Effector memory CD8-positive, alpha-beta T cell (primary cell): ENCODE measurements around the gene NEMF.
"Not testable (repeated sequence)": the region's sequence is repeated elsewhere in the genome, so short reads cannot be mapped to it uniquely, and the experiment has no call there.

Experiments
- ATAC-seq: fragments of 150-1000 bp; cut with Tn5 transposase; replicated peaks from 2 replicates; pipeline ENCODE4 v1.10.0; 2021; ENCODE audit warnings: mild to moderate bottlenecking, moderate library complexity
- DNase-seq, 3 experiments: peaks; one replicate each; pipeline ENCODE4 v3.0.0; 2021
- H3K27ac Mint-ChIP-seq, 2 donors: one replicate each; pipeline ENCODE4 v1.8.0; 2022; ENCODE audit warnings: mild to moderate bottlenecking in 2 of 2, mixed read lengths in 2 of 2, moderate library complexity in 2 of 2
- H3K27me3 Mint-ChIP-seq, 2 donors: one replicate each; pipeline ENCODE4 v1.8.0; 2022; ENCODE audit warnings: mixed read lengths in 2 of 2
- H3K36me3 Mint-ChIP-seq: one replicate; pipeline ENCODE4 v1.8.0; 2022; ENCODE audit warnings: mild to moderate bottlenecking, moderate library complexity, mixed read lengths; ENCODE audit not compliant: insufficient read depth
- H3K4me1 Mint-ChIP-seq, 2 donors: one replicate each; pipeline ENCODE4 v1.8.0; 2022; ENCODE audit warnings: low read depth in 2 of 2, mixed read lengths in 2 of 2
- H3K4me3 Mint-ChIP-seq, 2 donors: one replicate each; pipeline ENCODE4 v1.8.0; 2022; ENCODE audit warnings: mild to moderate bottlenecking in 2 of 2, mixed read lengths in 2 of 2, moderate library complexity in 2 of 2
- H3K9me3 Mint-ChIP-seq, 2 donors: one replicate each; pipeline ENCODE4 v1.8.0; 2022; ENCODE audit warnings: mixed read lengths in 2 of 2
- total RNA-seq, 9 experiments: gene quantifications; one replicate each; lab custom pipeline; 2026; lab: John Stamatoyannopoulos, UW

The NEMF gene, protein sequence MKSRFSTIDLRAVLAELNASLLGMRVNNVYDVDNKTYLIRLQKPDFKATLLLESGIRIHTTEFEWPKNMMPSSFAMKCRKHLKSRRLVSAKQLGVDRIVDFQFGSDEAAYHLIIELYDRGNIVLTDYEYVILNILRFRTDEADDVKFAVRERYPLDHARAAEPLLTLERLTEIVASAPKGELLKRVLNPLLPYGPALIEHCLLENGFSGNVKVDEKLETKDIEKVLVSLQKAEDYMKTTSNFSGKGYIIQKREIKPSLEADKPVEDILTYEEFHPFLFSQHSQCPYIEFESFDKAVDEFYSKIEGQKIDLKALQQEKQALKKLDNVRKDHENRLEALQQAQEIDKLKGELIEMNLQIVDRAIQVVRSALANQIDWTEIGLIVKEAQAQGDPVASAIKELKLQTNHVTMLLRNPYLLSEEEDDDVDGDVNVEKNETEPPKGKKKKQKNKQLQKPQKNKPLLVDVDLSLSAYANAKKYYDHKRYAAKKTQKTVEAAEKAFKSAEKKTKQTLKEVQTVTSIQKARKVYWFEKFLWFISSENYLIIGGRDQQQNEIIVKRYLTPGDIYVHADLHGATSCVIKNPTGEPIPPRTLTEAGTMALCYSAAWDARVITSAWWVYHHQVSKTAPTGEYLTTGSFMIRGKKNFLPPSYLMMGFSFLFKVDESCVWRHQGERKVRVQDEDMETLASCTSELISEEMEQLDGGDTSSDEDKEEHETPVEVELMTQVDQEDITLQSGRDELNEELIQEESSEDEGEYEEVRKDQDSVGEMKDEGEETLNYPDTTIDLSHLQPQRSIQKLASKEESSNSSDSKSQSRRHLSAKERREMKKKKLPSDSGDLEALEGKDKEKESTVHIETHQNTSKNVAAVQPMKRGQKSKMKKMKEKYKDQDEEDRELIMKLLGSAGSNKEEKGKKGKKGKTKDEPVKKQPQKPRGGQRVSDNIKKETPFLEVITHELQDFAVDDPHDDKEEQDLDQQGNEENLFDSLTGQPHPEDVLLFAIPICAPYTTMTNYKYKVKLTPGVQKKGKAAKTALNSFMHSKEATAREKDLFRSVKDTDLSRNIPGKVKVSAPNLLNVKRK
- total RNA-seq, result 103 to 170 (median 136) reads per million in 9 experiments

DNA sequence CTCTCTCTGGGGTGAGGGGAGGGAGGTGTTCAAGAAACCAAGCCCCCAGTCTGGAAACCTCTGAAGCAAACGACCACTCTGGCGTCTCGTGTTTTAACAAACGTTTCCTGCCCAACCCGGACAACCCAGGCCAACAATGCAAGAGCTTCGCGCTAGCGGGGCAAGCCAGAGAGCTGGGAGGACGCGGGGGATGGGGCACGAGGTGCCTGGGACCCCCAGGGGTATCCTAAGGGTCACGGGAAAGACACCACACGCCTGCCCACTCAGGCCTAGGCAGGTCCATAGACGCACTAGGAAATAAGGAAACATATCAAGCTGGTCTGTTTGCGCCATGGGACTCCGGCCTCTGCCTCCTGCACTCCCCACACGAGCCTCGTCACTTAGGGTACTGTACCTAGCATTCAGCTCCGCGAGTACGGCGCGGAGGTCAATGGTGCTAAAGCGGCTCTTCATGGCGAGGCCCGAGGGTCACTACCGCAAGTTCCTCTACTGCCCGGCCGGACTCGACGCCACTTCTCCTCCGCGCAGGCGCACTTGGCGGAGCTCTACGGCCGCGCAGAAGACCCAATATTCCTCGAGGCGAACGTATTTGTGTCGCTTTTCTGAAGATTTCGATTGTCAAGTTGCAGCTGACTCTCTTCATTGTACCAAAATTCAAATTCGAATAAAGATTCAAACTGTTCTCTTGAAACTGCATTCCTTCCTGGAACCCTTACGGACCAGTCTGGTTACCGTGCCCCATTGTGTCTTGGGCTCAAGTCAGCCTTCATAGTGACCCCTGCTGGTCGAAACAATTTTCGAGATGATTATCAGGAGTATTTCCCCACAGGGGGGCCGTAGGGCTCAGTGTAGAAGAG, at the start of gene NEMF:
Gene NEMF, minus strand, starts transcription at position 488 of the 857 bp plus-strand sequence. Its CDS starts 35 bp downstream, at position 453.
- H3K4me1 Mint-ChIP-seq, result peaks cover 20 to 49% of the 10 kb centered on the region in 2 donors
- H3K27ac Mint-ChIP-seq, result peak within 1 kb of the TSS; percentile 98
- no peaks in the 10 kb centered on the region for H3K27me3 Mint-ChIP-seq
- DNase-seq (peak; percentile 80 to 89 (median 87)), ATAC-seq (peak; percentile 78)
- H3K36me3 Mint-ChIP-seq, result peaks cover 33% of the 10 kb centered on the region
- H3K9me3 Mint-ChIP-seq, result no peaks in the 10 kb centered on the region
- peak within 1 kb of the TSS; percentile 99 to 100 for H3K4me3 Mint-ChIP-seq

DNA sequence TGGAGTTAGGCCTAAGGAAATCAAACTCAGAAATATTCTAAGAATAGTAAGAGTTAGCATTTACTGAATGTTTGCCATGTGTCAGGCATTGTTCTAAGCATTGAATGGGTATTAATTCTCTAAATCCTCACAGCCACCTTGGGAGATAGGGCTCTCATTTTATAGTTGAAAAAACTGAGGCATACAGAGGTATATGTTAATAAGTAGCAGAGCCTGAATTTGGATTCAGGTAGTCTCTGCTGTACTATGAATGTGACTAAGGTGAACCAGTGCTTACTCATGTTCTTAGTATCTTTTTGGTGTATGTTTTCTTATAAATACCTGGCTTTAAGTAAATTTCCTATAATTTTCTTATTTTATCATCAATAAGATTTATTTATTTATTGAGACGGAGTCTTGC, 48.4 kb upstream of the NEMF start:
- Mint-ChIP-seq H3K27me3 (no peaks in the 10 kb centered on the region), H3K4me1 (peaks cover 19 to 30% of the 10 kb centered on the region in 2 donors), H3K4me3 (no peak overlapping the region), H3K9me3 (no peaks in the 10 kb centered on the region), H3K36me3 (peaks cover 23% of the 10 kb centered on the region), H3K27ac (no peak overlapping the region)
- ATAC-seq (no peak), DNase-seq (no peak)

DNA sequence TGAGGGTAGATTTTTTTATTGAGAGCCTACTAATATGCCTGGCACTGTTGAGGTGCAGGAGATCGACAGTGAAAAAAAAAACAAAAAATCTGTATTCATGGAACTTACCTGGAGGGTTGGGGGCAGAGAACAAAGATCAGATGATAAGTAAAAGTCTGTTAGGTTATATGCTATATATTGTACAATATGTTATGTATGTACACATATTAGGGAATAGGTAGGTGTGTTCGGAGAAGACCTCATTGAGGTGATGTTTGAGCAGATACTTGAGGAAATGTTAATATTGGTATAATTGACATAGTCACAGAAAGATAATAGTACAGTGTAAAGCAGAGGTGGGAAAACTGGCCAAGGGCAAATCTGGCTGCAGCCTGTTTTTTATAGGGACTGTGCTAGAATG, 45.9 kb upstream of the NEMF start:
- H3K36me3 Mint-ChIP-seq, result peaks cover 45% of the 10 kb centered on the region
- H3K27ac Mint-ChIP-seq, result peak overlapping the region; percentile 94 to 96
- H3K4me1 Mint-ChIP-seq, result peaks cover 30 to 45% of the 10 kb centered on the region in 2 donors
- DNase-seq (no peak), ATAC-seq (no peak)
- no peaks in the 10 kb centered on the region for H3K9me3 Mint-ChIP-seq
- peak overlapping the region; percentile 79 to 90 for H3K4me3 Mint-ChIP-seq
- no peaks in the 10 kb centered on the region for H3K27me3 Mint-ChIP-seq

DNA sequence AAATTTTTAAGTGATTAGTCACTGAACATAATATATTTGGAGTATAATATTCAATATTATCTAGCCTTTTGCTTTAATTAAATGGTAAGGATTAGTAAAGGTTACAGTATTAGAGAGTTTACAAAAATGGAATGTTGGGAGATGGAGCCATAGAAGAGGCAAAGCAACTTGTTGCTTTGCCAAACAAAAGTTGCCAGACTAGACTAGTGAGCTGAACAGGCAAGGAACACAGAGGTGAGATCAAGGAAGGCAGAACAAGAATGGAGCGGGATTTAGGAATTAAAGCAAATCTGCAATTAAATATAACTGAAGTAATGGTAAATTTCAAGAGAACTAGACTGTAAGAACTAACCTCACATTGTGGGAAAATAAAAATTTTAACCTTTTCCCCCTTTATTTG, 45.4 kb upstream of the NEMF start:
- H3K9me3 Mint-ChIP-seq, result no peaks in the 10 kb centered on the region
- peaks cover 50% of the 10 kb centered on the region for H3K36me3 Mint-ChIP-seq
- peak overlapping the region; percentile 79 to 90 for H3K4me3 Mint-ChIP-seq
- peaks cover 30 to 45% of the 10 kb centered on the region in 2 donors for H3K4me1 Mint-ChIP-seq
- H3K27me3 Mint-ChIP-seq, result no peaks in the 10 kb centered on the region
- peak overlapping the region; percentile 94 to 96 for H3K27ac Mint-ChIP-seq
- DNase-seq, result no peak
- no peak for ATAC-seq

DNA sequence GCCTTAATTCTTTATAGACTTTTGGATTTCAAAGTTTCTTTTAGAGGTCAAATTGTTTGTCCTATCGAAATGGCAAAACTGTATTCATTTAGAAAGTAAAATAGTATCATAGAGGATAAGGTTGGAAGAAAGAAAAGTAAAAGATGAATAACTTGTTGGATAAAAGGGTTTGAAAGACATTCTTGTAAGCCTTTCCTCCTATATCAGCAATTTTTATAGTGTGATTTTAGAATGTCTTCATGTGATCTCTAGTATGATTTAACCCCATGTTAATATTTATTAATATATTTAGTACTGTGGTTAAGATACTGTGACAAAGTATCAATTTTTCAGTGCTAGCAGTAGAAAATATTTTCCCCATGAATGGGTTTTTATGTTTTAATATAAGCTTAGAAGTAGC, 44.8 kb upstream of the NEMF start:
- H3K27me3 Mint-ChIP-seq, result no peaks in the 10 kb centered on the region
- H3K9me3 Mint-ChIP-seq, result no peaks in the 10 kb centered on the region
- peak overlapping the region; percentile 96 for H3K27ac Mint-ChIP-seq
- peaks cover 52% of the 10 kb centered on the region for H3K36me3 Mint-ChIP-seq
- peak overlapping the region; percentile 82 to 90 for H3K4me3 Mint-ChIP-seq
- ATAC-seq (no peak), DNase-seq (no peak)
- peaks cover 30 to 46% of the 10 kb centered on the region in 2 donors for H3K4me1 Mint-ChIP-seq

DNA sequence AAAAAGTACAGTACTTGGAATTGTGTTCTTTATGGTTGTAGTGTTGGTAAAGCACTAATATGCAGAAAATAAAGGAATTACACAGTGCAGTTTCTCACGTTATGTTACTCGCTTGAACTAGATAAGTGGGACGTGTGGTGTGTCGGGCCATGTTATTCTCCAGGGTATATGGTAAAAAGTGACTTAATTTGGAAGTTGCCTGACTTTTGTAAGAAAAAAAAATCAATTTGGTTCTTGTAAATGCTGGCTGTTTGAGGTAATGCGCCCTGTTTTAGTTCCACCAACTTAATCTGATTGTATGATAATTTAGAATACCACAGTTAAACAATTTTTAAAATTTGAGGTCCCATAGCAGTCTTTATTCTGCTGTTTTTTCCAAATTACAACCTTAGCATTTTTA, 44.4 kb upstream of the NEMF start:
- Mint-ChIP-seq H3K4me3 (peak overlapping the region; percentile 82 to 90), H3K9me3 (no peaks in the 10 kb centered on the region), H3K36me3 (peaks cover 55% of the 10 kb centered on the region), H3K27ac (peak overlapping the region; percentile 96), H3K4me1 (peaks cover 32 to 46% of the 10 kb centered on the region in 2 donors), H3K27me3 (no peaks in the 10 kb centered on the region)
- ATAC-seq (no peak), DNase-seq (no peak)

DNA sequence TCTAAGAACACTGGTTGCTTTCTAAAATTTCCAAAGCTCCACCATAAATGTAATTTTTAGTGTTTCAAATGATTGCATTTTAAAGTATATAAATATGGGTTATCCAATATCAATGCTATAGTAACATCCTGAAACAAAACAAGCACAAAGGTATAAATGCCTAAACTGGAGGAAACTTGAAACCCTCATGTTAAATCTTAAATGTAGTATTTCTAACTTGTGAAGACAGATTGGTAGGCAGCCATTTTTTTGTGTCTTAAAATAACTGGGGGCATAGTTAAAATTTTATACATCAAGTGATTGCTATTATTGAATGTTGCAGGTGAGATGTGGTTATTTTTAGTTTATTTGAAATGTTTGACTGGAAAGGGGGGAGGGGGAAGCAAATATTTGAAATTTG, 43.7 kb upstream of the NEMF start:
- peak overlapping the region; percentile 82 to 90 for H3K4me3 Mint-ChIP-seq
- H3K27ac Mint-ChIP-seq, result peak overlapping the region; percentile 96
- not testable (repeated sequence) for H3K27me3 Mint-ChIP-seq, ATAC-seq, H3K9me3 Mint-ChIP-seq, DNase-seq
- H3K36me3 Mint-ChIP-seq, result peaks cover 55% of the 10 kb centered on the region
- H3K4me1 Mint-ChIP-seq, result peaks cover 37 to 51% of the 10 kb centered on the region in 2 donors

DNA sequence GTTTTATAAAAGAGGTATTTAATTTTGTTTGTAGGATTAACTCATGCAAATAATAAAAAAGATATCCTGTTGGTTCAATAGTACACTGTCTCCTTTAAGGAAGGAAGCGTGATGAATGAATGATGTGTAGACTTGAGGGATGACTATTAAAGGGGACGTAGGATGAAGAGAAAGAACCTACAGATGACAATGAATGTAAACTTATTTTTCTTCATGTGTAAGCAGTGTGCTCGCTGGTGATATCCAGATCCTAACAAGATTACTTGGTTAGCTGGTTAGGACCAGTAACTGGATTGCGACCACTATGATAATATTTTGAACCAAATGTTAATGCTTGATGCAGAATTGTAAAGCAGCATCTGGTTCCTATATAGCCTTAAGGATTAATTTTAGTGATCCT, 42.9 kb upstream of the NEMF start:
- DNase-seq (no peak), ATAC-seq (no peak)
- Mint-ChIP-seq H3K4me1 (peaks cover 37 to 51% of the 10 kb centered on the region in 2 donors), H3K36me3 (peaks cover 55% of the 10 kb centered on the region), H3K27ac (peak overlapping the region; percentile 96), H3K27me3 (no peaks in the 10 kb centered on the region), H3K9me3 (no peaks in the 10 kb centered on the region), H3K4me3 (peak overlapping the region; percentile 82 to 90)

DNA sequence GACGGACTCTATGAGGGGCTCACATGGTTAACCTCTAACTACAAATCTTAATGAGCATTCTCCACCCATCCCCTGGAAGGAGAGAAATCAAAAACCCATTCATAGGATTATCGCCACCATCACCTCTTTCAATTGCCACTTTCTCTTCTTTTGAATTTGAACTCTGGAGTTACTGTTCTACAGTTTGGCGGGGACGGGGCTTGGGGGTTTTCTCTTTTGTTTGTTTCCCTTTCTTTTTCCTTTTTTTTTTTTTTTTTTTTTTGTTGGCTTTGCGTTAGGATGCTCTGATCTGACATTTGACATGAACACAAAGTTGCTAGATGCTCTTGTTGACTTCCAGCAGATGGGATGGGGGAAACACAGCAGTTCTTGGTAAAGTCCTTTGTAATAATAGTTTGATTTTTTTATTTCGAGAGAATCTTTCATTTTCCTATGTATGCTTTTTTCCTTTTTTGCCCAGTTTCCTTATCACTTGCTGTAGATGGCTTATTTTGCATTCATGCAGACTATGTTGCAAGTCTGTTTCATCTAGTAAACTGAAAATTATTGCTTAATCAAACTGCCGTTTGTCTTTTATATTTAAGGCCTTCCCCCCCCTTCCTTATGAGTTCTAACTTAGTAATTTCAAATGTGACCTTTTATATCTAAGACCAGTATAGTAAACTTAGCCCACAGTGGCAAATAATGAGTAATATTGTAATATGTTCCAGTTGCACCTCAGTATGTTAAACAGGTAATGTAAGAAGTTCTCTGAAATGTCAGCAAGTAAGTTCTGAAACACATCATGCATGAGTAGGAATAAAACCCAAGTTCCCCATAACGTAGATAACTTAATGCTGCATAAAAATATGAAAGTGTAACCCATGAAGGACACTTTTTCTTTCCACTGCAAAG, 41.9 kb upstream of the NEMF start:
- Mint-ChIP-seq H3K27ac (peak overlapping the region; percentile 96), H3K4me3 (peak overlapping the region; percentile 82 to 90), H3K36me3 (peaks cover 55% of the 10 kb centered on the region), H3K4me1 (peaks cover 35 to 49% of the 10 kb centered on the region in 2 donors)
- H3K27me3 Mint-ChIP-seq, ATAC-seq, DNase-seq, H3K9me3 Mint-ChIP-seq: not testable (repeated sequence)

DNA sequence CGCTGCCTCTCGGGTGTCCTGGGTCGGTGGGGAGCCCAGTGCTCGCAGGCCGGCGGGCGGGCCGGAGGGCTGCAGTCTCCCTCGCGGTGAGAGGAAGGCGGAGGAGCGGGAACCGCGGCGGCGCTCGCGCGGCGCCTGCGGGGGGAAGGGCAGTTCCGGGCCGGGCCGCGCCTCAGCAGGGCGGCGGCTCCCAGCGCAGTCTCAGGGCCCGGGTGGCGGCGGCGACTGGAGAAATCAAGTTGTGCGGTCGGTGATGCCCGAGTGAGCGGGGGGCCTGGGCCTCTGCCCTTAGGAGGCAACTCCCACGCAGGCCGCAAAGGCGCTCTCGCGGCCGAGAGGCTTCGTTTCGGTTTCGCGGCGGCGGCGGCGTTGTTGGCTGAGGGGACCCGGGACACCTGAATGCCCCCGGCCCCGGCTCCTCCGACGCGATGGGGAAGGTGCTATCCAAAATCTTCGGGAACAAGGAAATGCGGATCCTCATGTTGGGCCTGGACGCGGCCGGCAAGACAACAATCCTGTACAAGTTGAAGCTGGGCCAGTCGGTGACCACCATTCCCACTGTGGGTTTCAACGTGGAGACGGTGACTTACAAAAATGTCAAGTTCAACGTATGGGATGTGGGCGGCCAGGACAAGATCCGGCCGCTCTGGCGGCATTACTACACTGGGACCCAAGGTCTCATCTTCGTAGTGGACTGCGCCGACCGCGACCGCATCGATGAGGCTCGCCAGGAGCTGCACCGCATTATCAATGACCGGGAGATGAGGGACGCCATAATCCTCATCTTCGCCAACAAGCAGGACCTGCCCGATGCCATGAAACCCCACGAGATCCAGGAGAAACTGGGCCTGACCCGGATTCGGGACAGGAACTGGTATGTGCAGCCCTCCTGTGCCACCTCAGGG, 41.0 kb upstream of the NEMF start:
- ATAC-seq (peak; percentile 67), DNase-seq (peak; percentile 74 to 78 (median 76))
- no peaks in the 10 kb centered on the region for H3K9me3 Mint-ChIP-seq
- H3K27me3 Mint-ChIP-seq, result no peaks in the 10 kb centered on the region
- H3K4me3 Mint-ChIP-seq, result peak overlapping the region; percentile 82 to 90
- H3K4me1 Mint-ChIP-seq, result peaks cover 34 to 46% of the 10 kb centered on the region in 2 donors
- peaks cover 55% of the 10 kb centered on the region for H3K36me3 Mint-ChIP-seq
- peak overlapping the region; percentile 96 for H3K27ac Mint-ChIP-seq
